NB4 (cell line): ENCODE results near the gene PGM1.

ENCODE experiments used
- POLR2A ChIP-seq: IDR thresholded peaks from 2 replicates; pipeline ENCODE4 v1.6.1; 2011; ENCODE audit warnings: mild to moderate bottlenecking; ENCODE audit not compliant: insufficient read length; ENCODE audit errors: extremely low read depth
- TF ChIP-seq, protein P1 (sequence below): IDR thresholded peaks from one replicate; pipeline ENCODE4 v1.5.1; 2012; ENCODE audit warnings: low read depth, low read length

DNA sequence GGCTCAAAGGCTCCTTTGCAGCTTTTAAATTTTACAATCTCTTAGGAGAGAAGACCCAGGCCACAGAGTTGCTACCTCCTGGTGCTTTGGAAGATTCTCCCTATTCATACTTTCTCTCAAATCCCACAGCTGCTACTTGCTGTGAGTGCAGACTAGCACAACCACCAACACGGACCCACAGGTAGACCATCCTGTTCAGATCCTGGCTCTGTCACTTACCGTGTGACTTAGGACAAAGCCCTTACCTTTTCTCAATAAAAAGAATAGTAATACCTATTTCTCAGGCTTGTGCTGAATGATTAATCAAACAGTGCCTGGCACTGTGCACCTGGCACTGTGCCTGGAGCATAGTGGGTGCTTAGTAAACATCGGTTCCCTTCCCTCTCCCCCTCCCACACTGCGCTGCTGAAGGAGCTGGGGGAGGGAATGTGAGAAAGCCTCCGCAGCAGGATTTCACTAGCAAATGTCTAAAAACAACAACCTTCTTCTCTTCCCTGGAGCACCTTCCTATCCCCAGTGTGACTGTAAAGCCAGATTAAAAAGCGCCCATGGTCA, 81.7 kb downstream of the PGM1 start:
- TF ChIP-seq, protein P1, sequence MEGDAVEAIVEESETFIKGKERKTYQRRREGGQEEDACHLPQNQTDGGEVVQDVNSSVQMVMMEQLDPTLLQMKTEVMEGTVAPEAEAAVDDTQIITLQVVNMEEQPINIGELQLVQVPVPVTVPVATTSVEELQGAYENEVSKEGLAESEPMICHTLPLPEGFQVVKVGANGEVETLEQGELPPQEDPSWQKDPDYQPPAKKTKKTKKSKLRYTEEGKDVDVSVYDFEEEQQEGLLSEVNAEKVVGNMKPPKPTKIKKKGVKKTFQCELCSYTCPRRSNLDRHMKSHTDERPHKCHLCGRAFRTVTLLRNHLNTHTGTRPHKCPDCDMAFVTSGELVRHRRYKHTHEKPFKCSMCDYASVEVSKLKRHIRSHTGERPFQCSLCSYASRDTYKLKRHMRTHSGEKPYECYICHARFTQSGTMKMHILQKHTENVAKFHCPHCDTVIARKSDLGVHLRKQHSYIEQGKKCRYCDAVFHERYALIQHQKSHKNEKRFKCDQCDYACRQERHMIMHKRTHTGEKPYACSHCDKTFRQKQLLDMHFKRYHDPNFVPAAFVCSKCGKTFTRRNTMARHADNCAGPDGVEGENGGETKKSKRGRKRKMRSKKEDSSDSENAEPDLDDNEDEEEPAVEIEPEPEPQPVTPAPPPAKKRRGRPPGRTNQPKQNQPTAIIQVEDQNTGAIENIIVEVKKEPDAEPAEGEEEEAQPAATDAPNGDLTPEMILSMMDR, result no peak
- TF ChIP-seq POLR2A, result no peak
